GM23248 (cell line): Measurements from ENCODE around the gene CHRNA3.

Experiments
- EZH2 ChIP-seq: fragments of 200-600 bp; sonication (generic); IDR thresholded peaks from 2 replicates; pipeline ENCODE4 v1.6.1; 2018; ENCODE audit warnings: antibody characterized with exemption, mild to moderate bottlenecking; ENCODE audit not compliant: insufficient read depth, poor library complexity, severe bottlenecking
- EZH2phosphoT487 ChIP-seq: fragments of 200-600 bp; sonication (generic); IDR thresholded peaks from 2 replicates; pipeline ENCODE4 v1.6.1; 2018; ENCODE audit warnings: antibody characterized with exemption, moderate library complexity, mild to moderate bottlenecking, low read depth; ENCODE audit not compliant: insufficient read depth

DNA sequence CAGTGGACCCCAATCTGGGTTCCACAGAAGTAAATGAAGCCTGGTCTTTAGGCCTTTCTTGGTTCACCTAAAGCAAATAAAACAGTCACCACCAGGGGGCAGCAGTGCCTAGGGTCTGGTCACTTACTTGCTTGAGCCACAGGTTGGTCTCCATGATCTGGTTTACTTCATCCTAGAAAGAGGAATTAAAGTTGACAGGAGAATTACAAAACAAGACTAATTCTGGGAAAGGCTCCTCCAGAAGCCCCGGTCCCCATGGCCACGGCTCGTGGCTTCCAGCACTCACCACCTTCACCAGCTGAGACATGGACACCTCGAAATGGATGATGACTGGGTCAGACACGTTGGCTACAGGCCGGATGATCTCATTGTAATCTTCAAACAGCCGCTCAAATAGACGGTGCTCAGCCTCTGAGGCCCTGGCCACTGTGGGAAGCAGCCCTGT is 2.3 kb downstream of the CHRNA3 start:
- TF ChIP-seq EZH2phosphoT487 (no peak), EZH2 (no peak)
